NK-92 (cell line): Measurements from ENCODE around the gene ATP2B2.
"Not testable (repeated sequence)": the region's sequence is repeated elsewhere in the genome, so short reads cannot be mapped to it uniquely, and the experiment has no call there.

Source experiments
- DNase-seq: peaks from one replicate; lab custom pipeline; 2025; ENCODE audit not compliant: unreplicated experiment; lab: John Stamatoyannopoulos, UW

The ATP2B2 gene

GRCh38 chr3:10386121-10386520, 119.3 kb downstream of the ATP2B2 start:
- DNase-seq, result no peak

- DNase-seq, result no peak
Observed at GRCh38 chr3:10384541-10385360, 120.6 kb downstream of the ATP2B2 start.

DNA sequence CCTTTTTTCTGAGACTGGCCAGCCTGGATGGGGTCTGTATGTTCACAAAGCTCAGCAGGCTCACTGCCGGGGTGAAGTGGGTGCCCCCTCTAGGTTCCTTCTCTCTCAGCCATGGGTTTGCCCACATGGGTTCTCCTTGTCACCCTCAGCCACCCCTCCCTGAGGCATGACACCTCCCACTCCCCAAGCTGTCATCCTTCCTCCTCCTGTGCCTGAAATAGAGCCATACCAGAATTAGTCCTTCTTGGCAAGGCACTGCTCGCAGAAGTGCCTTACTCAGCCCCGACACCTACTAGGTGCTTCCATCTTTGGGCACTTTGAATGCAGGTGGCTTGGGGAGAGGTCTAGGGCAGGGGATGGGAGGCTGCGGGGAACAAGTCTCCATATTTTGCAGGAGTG, 121.5 kb downstream of the ATP2B2 start:
- no peak for DNase-seq

DNA sequence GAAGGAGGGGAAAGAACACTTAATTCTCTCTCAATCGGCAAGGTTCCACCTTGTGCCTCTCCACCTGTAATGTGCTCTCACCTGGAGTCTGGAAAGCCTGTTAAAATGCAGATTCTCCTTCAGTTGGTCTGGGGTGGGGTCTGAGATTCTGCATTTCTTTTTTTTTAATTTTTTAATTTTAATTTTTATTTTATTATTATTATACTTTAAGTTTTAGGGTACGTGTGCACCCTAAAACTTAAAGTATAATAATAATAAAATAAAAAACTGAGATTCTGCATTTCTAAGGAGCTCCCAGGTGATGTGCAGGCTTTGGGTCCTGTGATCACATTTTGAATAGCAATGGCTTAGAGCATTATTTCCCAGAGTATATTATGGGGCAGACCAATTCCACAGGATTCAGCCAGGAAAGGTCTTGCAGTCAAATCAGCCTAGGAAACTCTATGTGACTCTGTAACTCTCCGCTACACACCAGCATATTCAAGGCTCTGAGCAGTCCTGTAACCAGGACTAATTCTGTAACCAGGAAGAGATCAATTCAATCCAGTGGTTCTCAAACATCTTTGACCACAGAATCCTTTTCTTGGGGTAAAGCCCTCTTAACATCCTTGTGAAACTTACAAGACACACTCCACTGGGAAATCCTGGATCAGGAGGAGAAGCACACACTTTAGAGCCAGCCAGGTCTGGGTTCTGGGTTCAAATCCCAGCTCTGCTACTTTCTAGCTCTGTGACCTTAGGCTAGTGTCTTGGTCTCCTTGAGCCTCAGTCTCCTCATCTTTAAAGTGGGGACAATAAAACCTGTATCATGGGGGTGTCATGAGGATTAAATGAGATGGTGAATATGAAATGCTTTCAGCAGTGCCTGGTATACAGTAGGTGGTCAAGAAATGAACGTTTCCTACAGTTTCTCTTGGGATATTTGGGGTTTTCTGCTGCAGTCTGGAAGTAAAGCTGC, 122.2 kb downstream of the ATP2B2 start:
- no peak for DNase-seq

GRCh38 chr3:10382445-10382844, 122.9 kb downstream of the ATP2B2 start:
- DNase-seq, result not testable (repeated sequence)

GRCh38 chr3:10381336-10381735, 124.0 kb downstream of the ATP2B2 start:
- DNase-seq, result no peak

- no peak for DNase-seq
Observed at GRCh38 chr3:10380906-10381305, 124.5 kb downstream of the ATP2B2 start.

DNA sequence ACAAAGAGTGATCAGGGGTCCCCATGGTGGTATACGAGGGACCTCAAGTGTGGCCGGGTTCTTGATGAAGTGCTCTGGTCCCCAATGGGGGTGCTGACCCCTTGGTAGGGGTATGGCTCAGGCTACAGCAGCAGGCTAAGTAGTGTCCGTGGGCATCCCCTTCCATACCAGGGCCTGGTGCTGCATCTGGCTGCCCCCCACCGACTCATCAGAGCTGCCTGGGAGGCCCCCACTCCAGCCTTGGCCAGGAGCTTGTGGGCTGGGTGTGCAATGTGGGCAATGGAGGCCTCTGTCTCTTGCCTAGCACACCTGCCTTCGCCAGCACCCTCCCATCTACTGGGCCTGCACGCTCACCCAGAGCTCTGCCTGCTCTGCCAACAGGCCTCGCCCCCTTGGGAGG, 125.4 kb downstream of the ATP2B2 start:
- no peak for DNase-seq

GRCh38 chr3:10379161-10379560, 126.2 kb downstream of the ATP2B2 start:
- no peak for DNase-seq

GRCh38 chr3:10378742-10379141, 126.6 kb downstream of the ATP2B2 start:
- no peak for DNase-seq

DNA sequence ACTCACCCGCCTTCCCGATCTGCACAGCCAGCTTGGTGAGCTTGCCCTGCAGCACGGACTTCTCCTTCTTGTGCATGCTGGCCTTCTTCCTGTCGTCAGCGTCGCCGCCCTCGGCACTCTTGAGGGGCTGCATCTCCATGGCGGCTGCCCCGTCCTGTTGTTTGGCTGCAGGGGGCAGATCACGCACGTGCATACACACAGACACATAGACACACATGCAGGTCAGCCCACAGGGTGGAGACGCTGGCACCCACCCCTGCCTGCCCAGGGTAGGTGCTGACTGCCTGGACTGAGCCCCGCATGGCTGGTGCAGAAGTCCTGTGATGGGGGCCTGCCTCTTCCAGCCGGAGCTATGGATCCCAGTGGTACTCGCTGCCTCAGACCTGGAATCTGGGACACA, 127.1 kb downstream of the ATP2B2 start:
- DNase-seq, result no peak

GRCh38 chr3:10377148-10377725, 128.1 kb downstream of the ATP2B2 start:
- no peak for DNase-seq

GRCh38 chr3:10376353-10376752, 129.0 kb downstream of the ATP2B2 start:
- no peak for DNase-seq

GRCh38 chr3:10375296-10376053, 129.9 kb downstream of the ATP2B2 start:
- no peak for DNase-seq

GRCh38 chr3:10374311-10374710, 131.1 kb downstream of the ATP2B2 start:
- no peak for DNase-seq

DNA sequence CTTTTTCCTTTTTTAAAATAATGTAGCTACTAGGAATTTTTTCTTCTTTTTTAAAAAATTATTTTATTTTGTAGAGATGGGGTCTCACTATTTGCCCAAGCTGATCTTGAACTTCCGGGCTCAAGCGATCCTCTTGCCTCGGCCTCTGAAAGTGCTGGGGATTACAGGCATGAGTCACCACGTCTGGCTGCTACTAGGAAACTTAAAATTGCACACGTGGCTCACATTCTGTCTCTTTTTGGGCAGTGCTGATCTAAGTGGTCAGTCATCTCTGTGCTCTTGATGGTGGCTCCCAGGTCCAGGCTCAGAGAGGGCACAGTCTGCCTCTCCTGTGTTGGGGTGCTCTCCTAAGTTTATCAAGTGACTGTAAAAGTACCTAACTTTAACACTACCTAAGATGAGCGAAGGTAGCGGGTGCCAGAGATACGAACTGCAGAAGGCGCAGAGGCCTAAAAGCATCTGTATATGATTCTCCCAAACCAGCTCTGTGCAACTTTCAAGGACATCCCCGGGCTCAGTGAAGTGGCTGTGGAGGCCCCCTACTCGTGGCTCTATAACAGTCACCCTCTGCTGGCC, 131.6 kb downstream of the ATP2B2 start:
- no peak for DNase-seq

DNA sequence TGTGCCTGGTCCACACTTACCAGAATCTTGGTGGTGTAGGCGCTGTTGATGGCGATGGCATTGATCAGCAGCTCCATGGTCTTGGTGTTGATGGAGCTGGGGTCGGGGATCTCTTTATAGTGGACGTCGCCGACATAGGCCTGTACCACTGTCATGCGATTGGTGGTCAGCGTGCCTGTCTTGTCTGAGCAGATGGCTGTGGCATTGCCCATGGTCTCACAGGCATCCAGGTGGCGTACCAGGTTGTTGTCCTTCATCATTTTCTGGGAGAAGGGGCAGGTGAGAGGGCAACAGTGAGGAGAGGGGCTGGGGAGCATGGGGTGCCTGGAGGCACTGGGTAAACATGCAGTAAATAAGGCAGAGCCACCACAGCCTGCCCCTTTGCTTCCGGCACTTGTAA, 133.6 kb downstream of the ATP2B2 start:
- DNase-seq, result no peak

DNA sequence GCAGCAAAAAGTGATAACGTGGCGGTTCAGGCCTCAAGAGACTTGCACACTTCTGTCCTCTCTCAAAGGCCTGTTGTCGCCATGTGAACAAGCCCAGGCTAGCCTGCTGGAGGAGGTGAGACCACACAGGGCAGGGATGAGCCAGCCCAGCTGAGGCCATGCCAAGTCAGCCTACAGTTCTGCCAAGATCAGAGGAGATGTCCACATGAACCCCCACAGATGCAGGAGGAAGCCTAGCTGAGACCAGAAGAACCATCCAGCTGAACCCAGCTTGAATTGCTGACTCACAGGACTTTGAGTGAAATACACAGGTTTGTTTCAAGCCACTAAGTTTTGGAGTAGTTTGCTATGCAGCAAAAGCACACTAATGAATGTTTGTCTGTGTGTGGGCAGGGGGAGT, 134.2 kb downstream of the ATP2B2 start:
- no peak for DNase-seq

- DNase-seq, result no peak
Observed at GRCh38 chr3:10370429-10370828, 135.0 kb downstream of the ATP2B2 start.

DNA sequence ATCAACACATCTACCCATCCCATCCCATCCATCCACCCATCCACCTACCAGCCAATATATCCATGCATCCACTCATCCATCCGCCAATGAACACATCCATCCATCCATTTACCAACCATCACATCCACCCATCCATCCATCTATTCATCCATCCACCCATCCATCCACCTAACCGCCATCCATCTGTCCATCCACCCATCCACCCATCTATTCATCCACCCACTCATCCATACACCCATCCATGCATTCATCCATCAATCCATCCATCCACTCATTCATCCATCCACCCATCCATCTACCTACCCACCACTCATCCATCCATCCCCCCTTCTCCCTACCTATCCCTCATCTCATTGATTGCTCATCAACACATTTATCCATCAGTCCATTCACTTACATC, 136.9 kb downstream of the ATP2B2 start:
- DNase-seq, result no peak

DNA sequence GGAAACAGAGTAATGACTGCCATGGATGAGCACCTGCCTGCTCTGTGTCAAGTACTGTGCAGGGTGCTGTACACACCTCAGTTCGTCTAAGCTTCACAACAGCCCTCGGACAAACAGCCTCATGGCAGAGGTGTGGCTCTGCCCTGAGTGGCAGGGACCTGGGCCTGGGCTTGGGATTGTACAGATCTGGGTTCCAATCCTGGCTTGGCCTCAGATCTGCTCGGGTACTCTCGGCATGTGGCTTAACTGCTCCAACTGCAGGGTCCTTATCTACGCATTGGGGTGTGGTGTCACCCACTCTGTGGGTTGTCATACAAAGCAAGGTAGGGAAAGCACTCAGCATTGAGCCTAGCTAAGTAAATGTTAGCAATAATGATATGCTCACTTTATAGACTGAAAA, 137.9 kb downstream of the ATP2B2 start:
- no peak for DNase-seq
